Activated B cell treated with CpG ODN at 0.5 μM for 24 hours (primary cell): ENCODE results near the gene DIS3L2. TPM values are rescaled to one million over a fixed set of nuclear protein-coding genes. Genes with fewer than 3 reads are reported as not detected.

Experiments
- ATAC-seq: fragments of 200-7000 bp; cut with Tn5 transposase; one replicate; pipeline ENCODE4 v1.10.0; 2021; ENCODE audit warnings: low read depth, mild to moderate bottlenecking, moderate library complexity
- CTCF ChIA-PET: fragments of 350-600 bp; sonication (Branson Sonifier 250); formaldehyde crosslinking; loops from one replicate; lab custom pipeline; 2021; ENCODE audit warnings: antibody characterized with exemption; lab: Charles Lee
- POLR2A ChIA-PET: fragments of 350-600 bp; sonication (Branson Sonifier 250); formaldehyde crosslinking; loops from one replicate; lab custom pipeline; 2021; ENCODE audit warnings: antibody characterized with exemption; lab: Charles Lee
- DNase-seq: peaks from one replicate; pipeline ENCODE4 v3.0.0; 2022
- H3K27ac Mint-ChIP-seq: one replicate; pipeline ENCODE4 v1.8.0; 2020; ENCODE audit warnings: mixed read lengths
- H3K27me3 Mint-ChIP-seq: one replicate; pipeline ENCODE4 v1.8.0; 2021; ENCODE audit warnings: mixed read lengths
- H3K36me3 Mint-ChIP-seq: one replicate; pipeline ENCODE4 v1.8.0; 2021; ENCODE audit warnings: low read depth, mixed read lengths
- H3K4me1 Mint-ChIP-seq: one replicate; pipeline ENCODE4 v1.8.0; 2021; ENCODE audit warnings: mixed read lengths
- H3K4me3 Mint-ChIP-seq: one replicate; pipeline ENCODE4 v1.8.0; 2020; ENCODE audit warnings: mild to moderate bottlenecking, mixed read lengths
- H3K9me3 Mint-ChIP-seq: one replicate; pipeline ENCODE4 v1.8.0; 2020; ENCODE audit warnings: mixed read lengths
- intact Hi-C: fragments of 100-400 bp; cut with micrococcal nuclease; formaldehyde crosslinking; loops from one replicate; pipeline ENCODE4 v1.15.1; 2024
- total RNA-seq: library from RNA; stranded (reverse); gene quantifications from 2 replicates; pipeline ENCODE4 v1.2.3, GENCODE V29; 2022
- TF ChIP-seq, protein P1 (sequence below): fragments of 200-600 bp; IDR thresholded peaks from one replicate; pipeline ENCODE4 v1.8.0; 2022; ENCODE audit warnings: antibody characterized with exemption, mild to moderate bottlenecking

The DIS3L2 gene
- total RNA-seq, 1 donor from 2014 or later, result 65.9 TPM

DNA sequence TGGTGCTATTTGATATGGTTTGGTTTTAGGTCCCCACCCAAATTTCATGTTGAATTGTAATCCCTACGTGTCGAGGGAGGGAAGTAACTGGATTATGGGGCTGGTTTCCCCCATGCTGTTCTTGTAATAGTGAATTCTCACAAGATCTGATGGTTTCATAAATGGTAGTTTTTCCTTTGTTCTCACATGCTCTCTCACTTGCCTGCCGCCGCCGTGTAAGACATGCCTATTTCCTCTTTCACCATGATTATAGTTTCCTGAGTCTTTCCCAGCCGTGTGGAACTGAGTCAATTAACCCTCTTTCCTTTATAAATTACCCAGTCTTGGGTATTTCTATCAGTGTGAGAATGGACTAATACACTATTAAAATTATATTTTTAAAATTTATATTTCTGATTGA, 7.3 kb downstream of the DIS3L2 start:
- H3K36me3 Mint-ChIP-seq, result peaks cover 12% of the 10 kb centered on the region
- CTCF ChIA-PET, result interaction anchor here (0.7 kb wide), 1 partner anchor 367 kb away, joined by 3 read pairs; no protein-coding TSS in a partner anchor
- POLR2A ChIA-PET, result no interaction called here
- intact Hi-C loops, result no loop called here
- H3K27ac Mint-ChIP-seq, result no peak overlapping the region
- DNase-seq (no peak), ATAC-seq (no peak)
- H3K4me3 Mint-ChIP-seq, result no peak overlapping the region
- peaks cover 4% of the 10 kb centered on the region for H3K9me3 Mint-ChIP-seq
- H3K4me1 Mint-ChIP-seq, result peaks cover 26% of the 10 kb centered on the region
- TF ChIP-seq, protein P1, sequence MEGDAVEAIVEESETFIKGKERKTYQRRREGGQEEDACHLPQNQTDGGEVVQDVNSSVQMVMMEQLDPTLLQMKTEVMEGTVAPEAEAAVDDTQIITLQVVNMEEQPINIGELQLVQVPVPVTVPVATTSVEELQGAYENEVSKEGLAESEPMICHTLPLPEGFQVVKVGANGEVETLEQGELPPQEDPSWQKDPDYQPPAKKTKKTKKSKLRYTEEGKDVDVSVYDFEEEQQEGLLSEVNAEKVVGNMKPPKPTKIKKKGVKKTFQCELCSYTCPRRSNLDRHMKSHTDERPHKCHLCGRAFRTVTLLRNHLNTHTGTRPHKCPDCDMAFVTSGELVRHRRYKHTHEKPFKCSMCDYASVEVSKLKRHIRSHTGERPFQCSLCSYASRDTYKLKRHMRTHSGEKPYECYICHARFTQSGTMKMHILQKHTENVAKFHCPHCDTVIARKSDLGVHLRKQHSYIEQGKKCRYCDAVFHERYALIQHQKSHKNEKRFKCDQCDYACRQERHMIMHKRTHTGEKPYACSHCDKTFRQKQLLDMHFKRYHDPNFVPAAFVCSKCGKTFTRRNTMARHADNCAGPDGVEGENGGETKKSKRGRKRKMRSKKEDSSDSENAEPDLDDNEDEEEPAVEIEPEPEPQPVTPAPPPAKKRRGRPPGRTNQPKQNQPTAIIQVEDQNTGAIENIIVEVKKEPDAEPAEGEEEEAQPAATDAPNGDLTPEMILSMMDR, result no peak
- no peaks in the 10 kb centered on the region for H3K27me3 Mint-ChIP-seq

DNA sequence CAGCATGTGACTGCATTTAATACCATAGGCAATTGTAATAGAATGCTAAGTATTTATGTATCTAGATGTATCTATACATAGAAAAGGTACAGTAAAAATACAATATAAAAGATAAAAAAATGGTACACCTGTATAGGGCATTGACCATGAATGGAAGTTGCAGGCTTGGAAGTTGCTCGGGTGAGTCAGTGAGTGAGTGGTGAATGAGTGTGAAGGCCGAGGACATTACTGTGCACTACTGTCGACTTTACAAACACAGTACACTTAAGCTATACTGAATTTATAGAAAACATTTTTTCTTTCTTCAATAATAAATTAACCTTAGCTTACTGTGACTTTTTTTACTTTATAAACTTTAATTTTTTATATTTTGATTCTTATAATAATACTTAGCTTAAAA, 8.9 kb downstream of the DIS3L2 start:
- CTCF ChIA-PET, result no interaction called here
- no peak for ATAC-seq
- H3K36me3 Mint-ChIP-seq, result peaks cover 12% of the 10 kb centered on the region

DNA sequence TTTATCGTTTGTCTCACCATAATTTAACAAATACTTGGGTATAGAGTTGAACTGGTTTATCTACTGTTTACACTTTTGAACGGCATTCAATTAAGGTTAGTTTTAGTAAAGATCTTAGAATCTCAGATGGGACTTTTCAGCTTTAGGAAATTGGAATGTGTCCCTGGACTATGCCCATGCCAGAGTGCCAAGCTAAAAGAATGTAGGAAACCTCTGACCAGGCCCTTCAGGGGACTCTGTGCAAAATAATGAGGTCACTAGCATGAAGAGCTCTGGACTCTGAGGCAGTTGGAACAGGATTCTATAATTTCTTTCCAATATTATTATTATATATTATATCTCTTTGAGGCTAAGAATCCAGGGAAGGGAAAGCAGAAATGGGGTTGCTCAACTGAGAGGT, 13.5 kb downstream of the DIS3L2 start:
- Mint-ChIP-seq H3K4me3 (no peak overlapping the region), H3K9me3 (no peaks in the 10 kb centered on the region), H3K36me3 (peaks cover 13% of the 10 kb centered on the region), H3K27me3 (no peaks in the 10 kb centered on the region), H3K27ac (no peak overlapping the region), H3K4me1 (peaks cover 3% of the 10 kb centered on the region)
- TF ChIP-seq, protein P1, result no peak
- DNase-seq (no peak), ATAC-seq (no peak)
- intact Hi-C loops, result no loop called here
- CTCF ChIA-PET, result no interaction called here
- POLR2A ChIA-PET, result no interaction called here

More for the DNA sequence above, 8.9 kb downstream of the DIS3L2 start:
- intact Hi-C loops, result no loop called here
- no peak for DNase-seq
- POLR2A ChIA-PET, result no interaction called here
- Mint-ChIP-seq H3K9me3 (peaks cover 4% of the 10 kb centered on the region), H3K27ac (no peak overlapping the region), H3K4me3 (no peak overlapping the region), H3K4me1 (peaks cover 17% of the 10 kb centered on the region), H3K27me3 (no peaks in the 10 kb centered on the region)
- TF ChIP-seq, protein P1, result no peak

DNA sequence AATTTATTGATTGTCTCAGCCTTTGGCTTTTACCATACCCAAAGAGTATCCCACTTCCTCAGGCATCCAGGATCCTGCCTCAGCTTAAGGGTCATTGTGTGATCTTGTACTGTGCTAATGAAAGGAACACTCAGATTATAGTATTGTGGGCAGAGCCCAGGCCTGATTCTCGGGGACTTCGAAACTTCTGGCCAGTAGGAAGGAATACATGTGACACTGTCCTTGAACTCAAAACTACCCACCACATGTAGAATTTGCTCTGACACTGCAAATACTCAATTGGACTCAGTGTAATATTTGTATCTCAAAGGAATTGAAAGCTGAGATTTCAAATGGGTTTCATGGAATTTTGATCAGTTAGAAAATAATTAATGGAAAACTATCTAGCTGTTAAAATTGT, 15.9 kb downstream of the DIS3L2 start:
- no peak for ATAC-seq
- no peaks in the 10 kb centered on the region for H3K27me3 Mint-ChIP-seq
- intact Hi-C loops, result no loop called here
- no peaks in the 10 kb centered on the region for H3K9me3 Mint-ChIP-seq
- TF ChIP-seq, protein P1, result no peak
- ChIA-PET CTCF (no interaction called here), POLR2A (no interaction called here)
- H3K27ac Mint-ChIP-seq, result no peak overlapping the region
- no peak overlapping the region for H3K4me3 Mint-ChIP-seq
- H3K4me1 Mint-ChIP-seq, result peaks cover 6% of the 10 kb centered on the region
- H3K36me3 Mint-ChIP-seq, result peaks cover 13% of the 10 kb centered on the region
- no peak for DNase-seq

DNA sequence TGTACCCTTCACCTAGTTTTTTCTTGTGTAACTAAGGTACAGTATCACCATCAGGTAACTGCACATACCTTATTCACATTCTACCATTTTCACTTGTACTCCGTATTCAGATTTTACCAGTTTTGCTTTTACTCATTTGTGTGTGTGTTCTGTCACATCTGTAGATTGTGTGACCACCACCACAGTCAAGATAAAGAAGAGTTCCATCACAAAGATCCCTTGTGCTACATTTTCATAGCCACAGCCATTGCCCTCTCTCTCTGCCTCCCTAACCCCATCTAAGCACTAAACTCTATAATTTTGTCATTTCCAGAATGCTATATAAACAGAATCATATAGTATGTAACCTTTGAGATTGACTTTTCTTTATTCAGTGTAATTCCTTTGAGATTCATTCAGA, 23.5 kb downstream of the DIS3L2 start:
- ChIA-PET POLR2A (no interaction called here), CTCF (no interaction called here)
- peaks cover 11% of the 10 kb centered on the region for H3K4me1 Mint-ChIP-seq
- no peak overlapping the region for H3K27ac Mint-ChIP-seq
- intact Hi-C loops, result no loop called here
- H3K9me3 Mint-ChIP-seq, result no peaks in the 10 kb centered on the region
- TF ChIP-seq, protein P1, result no peak
- no peak for ATAC-seq
- peaks cover 13% of the 10 kb centered on the region for H3K36me3 Mint-ChIP-seq
- no peaks in the 10 kb centered on the region for H3K27me3 Mint-ChIP-seq
- DNase-seq, result no peak
- no peak overlapping the region for H3K4me3 Mint-ChIP-seq
